Fibroblast of the aortic adventitia (primary cell): ENCODE results near the gene WNT4. TPM values are rescaled to one million over a fixed set of nuclear protein-coding genes. Genes with fewer than 3 reads are reported as not detected.

Experiments
- DNase-seq: peaks from one replicate; pipeline ENCODE4 v3.0.0-alpha.2; 2010; ENCODE audit warnings: low read depth
- H3K4me3 ChIP-seq: 2 replicates; pipeline ENCODE4 v1.5.1; 2011; ENCODE audit warnings: low read depth, mild to moderate bottlenecking, control low read depth, low read length, moderate library complexity
- CTCF ChIP-seq: IDR thresholded peaks from 2 replicates; pipeline ENCODE4 v1.5.1; 2011; ENCODE audit warnings: mild to moderate bottlenecking, low read length, control low read depth, inconsistent platforms; ENCODE audit not compliant: insufficient read depth
- total RNA-seq: library from RNA; depleted of rRNA; stranded (reverse); fragments of >200 nt; gene quantifications from 2 replicates; pipeline ENCODE4 v1.2.3, GENCODE V29; 2012; ENCODE audit warnings: low replicate concordance

The WNT4 gene
- total RNA-seq, 1 donor: under 0.01 TPM

DNA sequence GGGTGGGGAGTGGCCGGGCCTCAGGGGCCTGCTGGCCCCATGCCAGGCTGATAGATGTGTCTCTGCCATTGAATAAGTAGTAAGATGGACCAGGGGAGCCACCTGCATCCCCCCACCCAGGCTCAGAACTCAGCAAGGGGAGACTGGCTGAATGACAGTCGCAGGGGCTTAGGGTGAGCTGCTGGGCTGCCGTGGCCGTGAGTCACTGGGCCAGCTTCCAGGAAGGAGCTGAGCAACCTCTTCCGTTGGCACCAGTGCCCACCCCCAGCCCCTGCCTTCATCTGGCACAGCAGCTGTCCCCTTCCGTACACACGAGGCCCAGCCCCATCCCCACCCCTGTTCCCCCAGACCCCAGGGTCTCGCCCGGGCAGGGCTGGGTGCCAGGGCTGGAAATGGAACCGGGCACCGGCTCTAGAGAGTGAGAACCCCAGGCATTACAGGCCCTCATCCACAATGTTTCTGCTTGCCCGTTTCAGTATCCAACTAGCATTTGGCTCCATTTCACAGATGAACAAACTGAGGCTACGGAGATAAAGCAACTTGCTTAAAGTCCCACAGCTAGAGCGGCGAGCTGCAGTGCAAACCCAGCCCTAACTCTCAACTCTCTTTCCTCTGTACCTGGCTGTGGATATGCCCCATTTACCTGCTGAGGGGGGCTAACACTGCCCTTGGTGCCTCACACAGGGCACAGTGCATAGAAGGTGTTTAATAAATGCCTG, 10.2 kb downstream of the WNT4 start:
- TF ChIP-seq CTCF: no peak
- DNase-seq: peak; percentile 66
- H3K4me3 ChIP-seq: no peak overlapping the region

DNA sequence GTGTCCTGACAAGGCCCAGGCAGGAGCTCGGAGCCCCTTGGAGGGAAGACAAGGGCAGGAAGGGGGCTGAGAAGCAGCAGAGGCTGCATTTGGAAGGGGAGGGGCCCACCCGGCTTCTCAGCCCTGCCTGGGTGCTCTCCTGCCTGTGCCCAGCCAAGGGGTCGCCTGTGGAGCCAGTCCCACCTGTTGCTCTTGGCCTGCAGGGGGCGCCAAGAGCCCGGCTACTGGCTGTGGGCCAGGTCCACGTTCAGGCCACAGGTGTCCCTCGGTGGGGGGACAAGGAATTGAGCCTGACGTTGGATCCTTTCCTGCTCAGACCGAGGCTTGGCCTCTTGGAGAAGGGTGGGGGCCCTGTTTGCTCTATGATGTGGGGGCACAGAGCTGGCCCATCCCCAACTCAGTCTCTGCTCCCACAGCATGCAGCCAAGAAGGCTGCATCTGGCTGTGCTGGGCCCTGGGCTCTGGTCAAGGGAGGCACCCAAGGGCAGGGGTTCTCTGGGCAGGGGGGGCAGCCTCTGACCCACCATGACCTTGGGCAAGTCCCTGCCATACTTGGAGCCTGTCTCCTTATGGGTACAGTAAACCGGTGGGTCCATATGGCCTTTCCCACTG, 10.9 kb downstream of the WNT4 start:
- no peak overlapping the region for H3K4me3 ChIP-seq
- TF ChIP-seq CTCF: peak; percentile 57
- no peak for DNase-seq

GRCh38 chr1:22131062-22131461, 11.8 kb downstream of the WNT4 start:
- no peak for TF ChIP-seq CTCF
- no peak overlapping the region for H3K4me3 ChIP-seq
- no peak for DNase-seq

- no peak overlapping the region for H3K4me3 ChIP-seq
- DNase-seq: no peak
- no peak for TF ChIP-seq CTCF
Observed at GRCh38 chr1:22129501-22130117, 13.3 kb downstream of the WNT4 start.

- TF ChIP-seq CTCF: no peak
- DNase-seq: no peak
- H3K4me3 ChIP-seq: no peak overlapping the region
Observed at GRCh38 chr1:22128392-22128791, 14.5 kb downstream of the WNT4 start.

DNA sequence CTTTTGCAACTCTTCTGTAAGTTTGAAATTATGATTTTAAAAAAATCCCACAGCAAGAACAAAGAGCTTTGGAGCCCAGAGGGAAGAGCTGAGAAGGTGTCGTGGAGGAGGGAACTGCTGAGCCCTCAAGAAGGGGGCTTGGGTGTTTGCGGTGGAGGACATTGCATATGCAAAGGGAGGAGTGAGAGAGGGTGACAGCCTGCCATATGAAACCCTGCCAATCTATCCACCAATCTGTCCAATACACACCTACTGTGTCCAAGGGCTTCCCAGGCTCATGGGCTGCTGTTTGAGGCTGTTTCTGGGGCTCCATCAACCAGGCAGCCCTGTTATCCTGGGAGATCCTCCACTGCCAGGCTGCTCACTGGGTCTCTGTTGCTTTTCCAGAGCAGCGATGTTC, 15.2 kb downstream of the WNT4 start:
- no peak overlapping the region for H3K4me3 ChIP-seq
- no peak for DNase-seq
- TF ChIP-seq CTCF: no peak
